HG02885 (cell line): ENCODE data around the gene MFNG.

Experiments used
- ATAC-seq: cut with Tn5 transposase; IDR thresholded peaks from one replicate; pipeline ENCODE4 v1.9.1; 2021; ENCODE audit warnings: mild to moderate bottlenecking; ENCODE audit not compliant: unreplicated experiment, poor library complexity

MFNG gene

DNA sequence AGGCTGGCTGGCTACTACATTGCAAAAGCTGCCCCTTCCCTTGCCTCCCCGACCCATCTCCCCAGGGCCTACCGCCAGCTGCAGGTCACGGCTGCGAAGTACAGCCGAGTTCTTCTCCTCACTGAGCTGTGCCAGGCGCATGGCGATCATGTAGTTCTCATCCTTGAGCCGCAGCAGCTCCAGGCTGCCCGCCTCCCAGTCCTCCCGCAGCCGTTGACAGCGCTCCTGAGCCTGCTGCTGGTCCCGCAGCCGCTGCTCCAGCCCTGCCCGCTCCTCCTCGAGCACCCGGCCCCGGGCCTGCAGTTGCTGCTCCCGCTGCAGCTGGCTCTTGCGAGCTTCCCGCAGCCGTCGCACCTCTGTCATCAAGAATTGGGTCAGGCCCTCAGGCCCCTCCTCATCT lies 29.7 kb upstream of the MFNG start:
- no peak for ATAC-seq

GRCh38 chr22:37514526-37515051 lies 28.4 kb upstream of the MFNG start:
- ATAC-seq: no peak

DNA sequence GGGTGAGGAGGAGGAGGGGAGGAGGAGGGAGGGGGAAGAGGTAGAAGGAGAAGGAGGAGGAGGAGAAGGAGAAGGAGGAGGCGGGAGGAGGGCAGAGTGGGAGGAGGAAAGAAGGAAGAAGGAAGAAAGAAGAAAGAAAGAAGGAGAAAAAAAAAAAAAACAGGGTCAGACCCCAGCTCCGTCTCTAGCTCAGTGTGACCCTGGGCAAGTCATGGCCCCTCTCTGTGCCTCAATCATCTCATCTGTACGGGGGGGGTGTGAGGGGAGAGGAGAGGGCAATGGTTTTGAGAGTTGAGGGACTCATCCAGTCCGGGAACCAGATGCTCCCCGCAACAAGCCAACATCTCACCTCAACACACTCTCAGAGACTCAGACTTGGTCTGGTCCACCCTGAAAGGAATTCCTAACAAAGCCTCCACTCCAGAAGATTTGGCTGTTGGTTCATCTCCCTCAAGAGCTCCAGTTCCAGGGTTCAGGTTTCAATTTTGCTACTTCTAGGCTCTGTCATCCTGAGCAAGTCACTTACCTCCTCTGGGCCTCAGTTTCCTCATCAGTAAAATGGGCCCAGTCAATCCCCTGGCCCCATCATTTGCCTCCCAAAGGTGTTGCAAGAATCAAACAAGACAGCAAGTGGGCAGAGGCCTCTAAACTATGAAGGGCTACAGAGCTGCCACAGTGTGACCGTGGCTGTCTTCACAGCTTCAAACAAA lies 25.4 kb upstream of the MFNG start:
- ATAC-seq: no peak

DNA sequence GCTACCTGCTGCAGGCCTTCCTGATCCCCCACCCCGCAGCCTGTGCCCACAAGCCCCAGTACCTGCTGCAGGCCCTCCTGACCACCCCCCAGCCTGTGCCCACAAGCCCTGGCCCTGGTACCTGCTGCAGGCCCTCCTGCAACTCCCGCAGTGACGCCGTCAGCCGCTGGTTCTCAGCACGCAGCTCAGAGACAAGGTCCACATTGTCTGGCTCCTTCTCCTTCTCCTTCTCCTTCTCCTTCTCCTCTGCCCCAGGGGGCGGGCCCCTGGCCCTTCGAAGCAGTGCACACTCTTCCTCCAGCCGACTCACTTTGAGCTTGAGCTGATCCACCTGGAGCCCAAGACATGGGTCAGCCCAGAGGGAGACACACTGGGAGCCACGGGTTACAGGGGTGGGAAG lies 23.9 kb upstream of the MFNG start:
- ATAC-seq: no peak

- ATAC-seq: no peak
These were observed 23.1 kb upstream of the MFNG start for GRCh38 chr22:37509059-37509860.

GRCh38 chr22:37508431-37508992 lies 22.3 kb upstream of the MFNG start:
- no peak for ATAC-seq

DNA sequence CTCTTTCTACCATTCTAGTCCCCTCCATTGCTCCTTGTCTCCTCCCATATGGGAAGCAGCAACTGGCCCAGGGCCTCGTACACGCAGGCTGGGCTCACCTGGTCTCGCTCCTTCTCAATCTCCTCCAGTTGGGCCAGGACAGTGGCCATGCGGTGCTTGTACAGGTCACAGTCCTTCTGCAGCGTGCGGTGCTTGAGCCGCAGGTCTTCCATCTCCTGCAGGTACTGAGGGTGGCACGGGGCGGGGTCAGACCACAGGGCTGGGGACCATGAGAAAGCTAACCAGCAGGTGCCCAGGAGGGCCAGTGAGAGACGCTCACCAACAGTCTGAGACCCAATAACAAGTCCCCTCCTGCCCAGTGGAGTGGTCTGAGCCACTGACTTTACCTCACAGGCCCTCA lies 21.5 kb upstream of the MFNG start:
- ATAC-seq: no peak

GRCh38 chr22:37505989-37506388 lies 19.8 kb upstream of the MFNG start:
- no peak for ATAC-seq

DNA sequence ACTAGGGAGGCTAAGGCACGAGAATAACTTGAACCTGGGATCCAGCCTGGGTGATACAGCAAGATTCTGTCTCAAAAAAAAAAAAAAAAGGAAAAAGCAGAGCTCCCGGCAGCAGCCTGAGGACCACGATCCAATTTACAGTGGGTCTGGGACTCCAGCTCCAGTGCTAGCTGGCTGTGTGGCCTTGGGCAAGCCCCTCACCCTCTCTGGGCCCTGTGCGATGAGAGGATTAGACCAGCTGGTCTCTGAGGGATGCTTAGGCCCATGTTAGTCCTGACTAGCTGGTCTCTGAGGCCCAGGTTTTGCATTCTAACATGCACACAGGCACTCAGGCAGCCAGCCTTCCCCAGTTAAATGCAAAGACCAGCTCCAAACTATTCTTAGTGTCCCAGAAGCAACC lies 19.4 kb upstream of the MFNG start:
- ATAC-seq: no peak

DNA sequence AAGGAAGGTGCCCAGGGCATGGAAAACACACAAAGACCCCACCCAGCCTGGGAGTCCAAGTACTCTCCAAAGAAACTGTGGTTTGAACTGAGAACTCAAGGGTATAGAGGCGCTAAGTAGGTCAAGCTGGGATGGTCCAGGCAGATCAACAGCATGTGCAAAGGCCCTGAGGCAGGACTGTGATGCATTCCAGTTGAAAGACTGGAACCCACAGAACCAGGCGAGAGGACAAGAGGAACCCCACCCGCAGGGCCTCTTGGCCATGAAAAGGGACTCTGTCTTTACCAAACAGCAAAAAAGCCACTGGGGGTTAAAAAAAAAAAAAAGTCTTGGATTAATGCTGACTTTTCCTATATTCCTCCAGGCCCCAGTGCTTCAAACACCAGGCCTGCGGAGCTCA lies 18.8 kb upstream of the MFNG start:
- no peak for ATAC-seq

- no peak for ATAC-seq
These were observed 17.7 kb upstream of the MFNG start for GRCh38 chr22:37503850-37504249.

DNA sequence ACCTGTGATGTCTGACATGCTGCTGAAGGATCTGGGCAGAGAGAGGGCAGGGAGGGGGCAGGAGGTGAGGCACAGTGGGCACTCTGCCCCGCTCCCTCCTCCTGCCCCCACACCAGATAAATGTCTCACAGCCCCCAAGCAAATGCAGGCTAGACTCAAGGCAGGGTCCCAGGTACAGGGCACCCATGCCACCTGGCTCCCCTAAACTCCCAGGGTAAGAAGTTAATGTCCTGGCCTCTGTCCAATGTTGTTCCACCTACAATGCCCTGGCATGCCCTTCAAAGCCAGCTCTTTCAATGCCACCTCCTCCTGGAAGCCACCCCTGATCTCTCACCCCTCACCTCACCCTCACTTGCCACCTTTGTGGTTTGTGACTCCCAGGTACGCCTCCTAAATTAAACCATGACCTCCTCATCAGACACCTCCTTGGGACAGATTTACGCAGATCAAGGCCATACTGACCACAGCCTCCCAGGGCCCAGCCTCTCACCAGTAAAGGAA lies 17.0 kb upstream of the MFNG start:
- no peak for ATAC-seq

DNA sequence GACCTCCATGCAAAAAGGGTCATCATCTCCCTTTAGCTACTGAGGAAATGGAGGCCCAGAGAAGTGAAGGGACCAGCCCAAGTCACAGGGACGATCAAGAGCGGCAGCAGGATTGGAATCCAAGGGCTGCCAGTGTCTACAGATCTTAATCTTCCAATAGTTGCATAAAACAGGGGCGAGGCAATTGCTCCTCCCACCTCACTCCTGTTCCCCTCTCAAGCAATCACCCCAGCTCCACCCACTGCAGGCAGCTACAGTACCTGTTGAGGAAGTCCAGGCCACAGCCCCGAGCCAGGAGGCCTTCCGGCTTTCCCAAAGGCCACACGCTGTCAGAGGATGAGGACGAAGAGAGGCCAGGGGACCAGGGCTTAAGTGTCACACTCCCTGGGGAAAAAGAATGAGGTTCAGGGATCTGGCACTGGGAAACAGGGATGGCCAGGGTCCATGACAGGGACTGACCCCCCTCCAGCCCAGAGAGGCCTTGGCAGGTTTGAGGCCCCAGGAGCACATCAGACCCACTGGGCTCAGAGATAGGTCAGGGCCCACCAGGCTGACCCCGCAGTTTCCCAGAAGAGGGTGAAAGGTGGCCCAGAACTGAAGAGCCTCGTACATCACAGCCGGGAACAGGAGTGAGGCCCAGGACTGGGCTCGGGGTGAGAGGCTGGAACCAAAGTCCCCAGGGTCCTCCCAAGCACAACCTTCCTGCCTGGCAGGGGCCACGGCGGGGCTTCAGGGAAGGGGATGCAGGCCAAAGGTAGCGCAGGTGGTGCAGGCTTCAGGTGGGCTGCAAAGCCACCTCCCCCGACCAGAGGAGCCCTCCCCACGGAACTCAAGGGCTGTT lies 16.4 kb upstream of the MFNG start:
- no peak for ATAC-seq

DNA sequence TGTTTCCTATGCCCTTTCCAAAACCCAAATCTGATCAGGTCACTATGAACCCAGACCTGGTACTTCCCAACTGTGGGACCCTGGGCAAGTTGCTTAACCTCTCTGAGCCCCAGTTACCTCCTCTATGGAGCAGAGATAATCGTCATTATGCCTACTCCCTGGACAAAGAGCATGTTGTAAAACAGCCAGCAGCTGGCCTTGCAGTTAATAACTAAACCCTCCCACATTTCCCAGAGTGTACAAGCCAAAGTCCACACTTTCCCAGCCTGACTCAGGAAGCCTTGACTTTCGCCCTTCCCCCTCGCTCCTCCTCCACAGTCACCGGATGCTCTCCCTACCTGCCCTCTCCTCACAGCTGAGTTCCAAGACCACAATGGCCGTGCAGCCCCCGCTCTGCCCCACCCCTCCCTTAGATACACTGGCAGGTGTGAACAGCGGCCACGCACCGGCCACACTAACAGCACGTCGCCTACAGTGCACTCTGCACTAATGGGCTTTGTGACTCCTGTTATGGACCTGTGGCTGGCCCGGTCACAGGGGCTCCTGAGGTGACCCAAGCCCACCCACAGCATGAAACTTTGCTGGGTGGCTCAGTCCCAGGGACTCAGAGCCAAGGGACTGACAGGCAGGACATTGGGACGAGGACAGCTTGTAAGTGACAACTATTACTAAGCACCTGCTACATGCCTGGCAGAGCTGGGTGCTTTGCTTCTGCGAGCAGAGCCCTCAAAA lies 15.6 kb upstream of the MFNG start:
- no peak for ATAC-seq

DNA sequence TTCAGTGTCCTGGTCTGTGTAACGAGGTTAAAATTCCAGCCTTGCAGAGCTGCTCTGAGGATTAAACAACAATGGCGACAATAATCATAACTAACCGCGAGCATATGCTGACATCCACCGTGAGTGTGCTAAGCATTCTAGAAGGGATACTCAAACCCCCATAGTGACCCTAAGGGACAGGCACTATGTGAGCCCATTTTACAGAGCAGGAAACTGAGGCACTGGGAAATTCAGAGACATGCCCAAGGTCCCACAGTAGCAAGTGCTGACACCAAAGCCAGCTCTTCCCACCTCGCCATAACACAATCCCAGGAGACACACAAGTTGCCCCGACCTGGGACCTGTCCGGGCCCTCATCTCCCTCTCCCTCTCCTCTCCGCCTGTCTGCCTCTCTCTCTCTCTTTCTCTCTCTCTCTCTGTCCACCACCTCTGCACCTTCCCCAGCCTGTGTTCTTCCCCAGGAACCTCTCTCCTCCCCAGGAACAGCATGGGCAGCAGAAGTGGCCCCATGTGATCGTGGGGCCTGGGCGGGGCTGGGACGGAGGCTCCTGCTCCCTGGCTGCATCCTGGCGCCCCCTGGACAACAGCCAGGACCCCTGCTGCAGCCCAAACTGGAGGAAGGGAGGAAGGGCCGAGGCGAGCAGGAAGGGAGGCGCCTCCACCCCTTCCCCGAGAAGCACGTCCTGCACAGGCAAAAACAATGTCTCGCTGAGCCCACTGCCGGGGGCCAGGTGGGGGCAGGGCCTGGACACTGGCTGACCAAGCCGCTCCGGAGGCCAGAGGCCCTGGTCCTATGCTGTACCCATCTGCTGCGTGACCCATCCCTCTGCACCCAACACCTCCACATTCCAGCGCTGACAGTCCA lies 14.8 kb upstream of the MFNG start:
- no peak for ATAC-seq

DNA sequence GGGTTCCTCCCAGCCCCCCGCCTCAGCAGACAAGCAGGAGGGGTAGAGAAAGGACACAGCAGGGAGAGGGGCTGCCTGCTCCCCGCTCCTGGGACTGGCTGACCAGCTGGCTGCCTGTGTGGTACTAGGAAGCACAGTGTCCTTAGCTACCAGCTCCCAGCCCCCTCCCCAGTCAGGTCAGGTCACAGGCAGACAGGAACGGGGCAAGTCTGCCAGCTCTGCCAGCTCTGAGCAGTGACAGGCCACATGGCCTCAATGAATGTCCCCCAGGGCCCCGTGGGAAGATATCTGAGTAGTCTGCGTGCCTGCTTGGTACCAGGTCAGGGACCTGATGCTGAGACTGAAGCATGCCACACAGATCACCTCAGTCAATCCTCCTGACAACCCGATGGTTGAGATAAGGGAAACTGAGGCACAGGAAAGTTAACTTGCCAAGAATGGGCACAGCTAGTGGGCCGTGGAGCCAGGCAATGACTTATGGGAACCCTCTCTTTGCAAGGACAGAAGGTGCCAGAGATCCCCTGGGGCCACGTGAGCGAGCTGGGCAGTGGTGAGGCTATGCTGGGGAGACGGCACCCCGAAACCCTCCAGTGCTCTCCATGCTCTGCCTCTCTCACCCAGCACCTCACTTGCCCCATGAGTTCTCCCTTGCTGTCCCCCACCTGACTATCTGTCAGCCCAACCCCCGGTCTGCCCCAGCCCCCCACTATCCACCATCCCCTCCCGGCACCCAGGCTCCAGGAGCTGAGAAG lies 13.8 kb upstream of the MFNG start:
- ATAC-seq: no peak

DNA sequence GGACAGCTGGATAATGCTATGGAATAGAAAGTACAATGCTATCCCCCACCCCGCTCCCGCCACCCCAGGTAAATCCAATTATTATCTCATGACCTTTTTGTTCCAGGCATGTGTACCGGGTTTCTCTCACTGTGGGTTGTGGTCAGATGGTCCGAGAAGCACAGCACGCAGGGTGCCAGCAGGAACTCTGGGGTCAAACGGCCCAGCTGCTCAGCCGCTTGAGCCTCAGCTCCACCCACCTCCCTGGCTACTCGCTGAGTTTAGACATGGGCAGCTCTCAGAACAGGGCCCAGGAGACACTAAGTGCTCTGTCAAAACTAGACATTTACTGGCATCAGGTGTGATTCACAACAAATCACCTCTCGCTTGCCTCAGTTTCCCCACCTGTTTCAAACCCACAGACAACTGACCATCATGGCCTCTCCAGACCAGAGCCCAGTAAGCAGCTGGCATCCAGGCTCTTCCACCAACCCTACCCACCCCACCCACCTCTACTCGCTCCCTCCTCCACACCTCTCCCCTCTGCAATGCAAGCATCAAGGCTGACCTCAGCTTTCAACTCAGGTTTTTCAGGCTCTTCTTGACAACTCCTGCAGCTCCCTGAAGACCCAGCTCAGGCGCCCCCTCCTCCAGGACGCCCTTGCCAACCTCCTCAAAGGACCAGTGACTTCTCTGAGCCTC lies 13.0 kb upstream of the MFNG start:
- no peak for ATAC-seq
